Lung (tissue), 12 donors: ENCODE measurements around the gene PHYHIPL. TPM values are rescaled to one million over a fixed set of nuclear protein-coding genes. Genes with fewer than 3 reads are reported as not detected.

Source experiments
- ATAC-seq: fragments of 200-7000 bp; cut with Tn5 transposase; one replicate; pipeline ENCODE4 v1.9.1; 2020; ENCODE audit warnings: moderate number of reproducible peaks; ENCODE audit not compliant: insufficient read depth, low FRiP score
- DNase-seq, 3 donors: peaks; one replicate each; pipeline ENCODE4 v3.0.0-alpha.2; 2013 to 2017
- H3K27ac ChIP-seq, 2 donors: one replicate each; pipeline ENCODE4 v1.5.1; 2013; ENCODE audit warnings: mild to moderate bottlenecking in 2 of 2, moderate library complexity in 2 of 2, control low read depth in 1 of 2, inconsistent platforms in 1 of 2, low read depth in 1 of 2, low read length in 1 of 2
- H3K27me3 ChIP-seq, 3 donors: one replicate each; pipeline ENCODE4 v1.5.1; 2013; ENCODE audit warnings: low read length in 2 of 3; ENCODE audit not compliant: control insufficient read depth in 3 of 3, insufficient read depth in 3 of 3
- H3K36me3 ChIP-seq, 4 donors: one replicate each; pipeline ENCODE4 v1.5.1; 2013; ENCODE audit warnings: low read length in 4 of 4, mild to moderate bottlenecking in 1 of 4, moderate library complexity in 1 of 4; ENCODE audit not compliant: control insufficient read depth in 4 of 4, insufficient read depth in 4 of 4
- H3K4me1 ChIP-seq, 5 donors: one replicate each; pipeline ENCODE4 v1.5.1; 2013; ENCODE audit warnings: low read length in 5 of 5, mild to moderate bottlenecking in 2 of 5, moderate library complexity in 1 of 5; ENCODE audit not compliant: control insufficient read depth in 5 of 5, insufficient read depth in 5 of 5
- H3K4me3 ChIP-seq: one replicate; pipeline ENCODE4 v1.5.1; 2013; ENCODE audit warnings: mild to moderate bottlenecking, control low read depth, moderate library complexity
- H3K9ac ChIP-seq, 2 donors: one replicate each; pipeline ENCODE4 v1.5.1; 2013; ENCODE audit warnings: low read length in 2 of 2, control low read depth in 1 of 2; ENCODE audit not compliant: insufficient read depth in 1 of 2
- H3K9me3 ChIP-seq, 4 donors: one replicate each; pipeline ENCODE4 v1.5.1; 2013; ENCODE audit warnings: low read length in 3 of 4, mild to moderate bottlenecking in 1 of 4, moderate library complexity in 1 of 4; ENCODE audit not compliant: control insufficient read depth in 4 of 4, insufficient read depth in 3 of 4
- WGBS, 2 donors: extraction: QIAGEN DNeasy Blood & Tissue Kit; methylation state at CpG; one replicate each; pipeline ENCODE4 v1.1.7; 2013; 5-methylcytosine and 5-hydroxymethylcytosine counted together
- polyA plus RNA-seq, 2 donors: library from polyadenylated mRNA; stranded (reverse); fragments of 200-250 nt; gene quantifications; one replicate each; pipeline ENCODE4 v1.2.1, GENCODE V29; 2013
- total RNA-seq, 2 donors: library from RNA; depleted of rRNA in 1 of 2; stranded (reverse); fragments of >200 nt in 1 of 2; gene quantifications; one replicate each; pipeline ENCODE4 v1.2.1, GENCODE V29; 2014 to 2021
- TF ChIP-seq, protein P1 (sequence below): IDR thresholded peaks from 2 replicates; pipeline ENCODE4 v1.5.1; 2012; ENCODE audit warnings: mild to moderate bottlenecking; ENCODE audit errors: control extremely low read depth, extremely low read depth
- donor health status: control.
- donor health status: control.
- donor health status: Bipolar disorder and iron deficiency.
- donor health status: healthy.
- donor health status: DM: yes; HTN: yes; CAD: no.

Gene PHYHIPL
- total and polyA plus RNA-seq, 4 donors, result 0.02 to 0.25 (median 0.08) TPM

DNA sequence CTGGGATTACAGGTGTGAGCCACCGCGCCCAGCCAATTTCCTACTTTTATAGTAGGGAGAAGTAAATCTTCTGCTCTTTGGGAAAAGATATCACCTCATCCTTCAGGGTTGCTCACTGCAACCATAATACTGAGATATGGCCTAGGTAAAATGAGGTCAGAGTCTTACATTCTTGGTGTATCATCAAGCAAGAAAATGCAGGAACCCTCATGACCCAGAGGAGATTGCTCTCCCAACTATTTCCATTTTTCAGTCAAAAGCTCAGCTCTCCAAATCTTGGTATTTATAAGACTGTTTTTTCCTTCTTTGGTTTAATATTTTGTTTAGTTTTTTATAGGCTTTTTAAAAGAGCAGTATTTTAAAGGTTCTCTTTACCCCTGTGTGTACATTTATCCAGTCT, 20.9 kb upstream of the PHYHIPL start:
- ATAC-seq (no peak), DNase-seq (no peak)
- Histone ChIP-seq H3K27me3 (no peaks in the 10 kb centered on the region), H3K27ac (no peak overlapping the region), H3K9ac (no peak overlapping the region), H3K9me3 (no peaks in the 10 kb centered on the region), H3K4me1 (no peaks in the 10 kb centered on the region), H3K4me3 (no peak overlapping the region), H3K36me3 (no peaks in the 10 kb centered on the region)
- 98% methylated on average over 2 of the region's 2 CpGs for WGBS, 2 donors
- TF ChIP-seq, protein P1, sequence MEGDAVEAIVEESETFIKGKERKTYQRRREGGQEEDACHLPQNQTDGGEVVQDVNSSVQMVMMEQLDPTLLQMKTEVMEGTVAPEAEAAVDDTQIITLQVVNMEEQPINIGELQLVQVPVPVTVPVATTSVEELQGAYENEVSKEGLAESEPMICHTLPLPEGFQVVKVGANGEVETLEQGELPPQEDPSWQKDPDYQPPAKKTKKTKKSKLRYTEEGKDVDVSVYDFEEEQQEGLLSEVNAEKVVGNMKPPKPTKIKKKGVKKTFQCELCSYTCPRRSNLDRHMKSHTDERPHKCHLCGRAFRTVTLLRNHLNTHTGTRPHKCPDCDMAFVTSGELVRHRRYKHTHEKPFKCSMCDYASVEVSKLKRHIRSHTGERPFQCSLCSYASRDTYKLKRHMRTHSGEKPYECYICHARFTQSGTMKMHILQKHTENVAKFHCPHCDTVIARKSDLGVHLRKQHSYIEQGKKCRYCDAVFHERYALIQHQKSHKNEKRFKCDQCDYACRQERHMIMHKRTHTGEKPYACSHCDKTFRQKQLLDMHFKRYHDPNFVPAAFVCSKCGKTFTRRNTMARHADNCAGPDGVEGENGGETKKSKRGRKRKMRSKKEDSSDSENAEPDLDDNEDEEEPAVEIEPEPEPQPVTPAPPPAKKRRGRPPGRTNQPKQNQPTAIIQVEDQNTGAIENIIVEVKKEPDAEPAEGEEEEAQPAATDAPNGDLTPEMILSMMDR, result no peak

DNA sequence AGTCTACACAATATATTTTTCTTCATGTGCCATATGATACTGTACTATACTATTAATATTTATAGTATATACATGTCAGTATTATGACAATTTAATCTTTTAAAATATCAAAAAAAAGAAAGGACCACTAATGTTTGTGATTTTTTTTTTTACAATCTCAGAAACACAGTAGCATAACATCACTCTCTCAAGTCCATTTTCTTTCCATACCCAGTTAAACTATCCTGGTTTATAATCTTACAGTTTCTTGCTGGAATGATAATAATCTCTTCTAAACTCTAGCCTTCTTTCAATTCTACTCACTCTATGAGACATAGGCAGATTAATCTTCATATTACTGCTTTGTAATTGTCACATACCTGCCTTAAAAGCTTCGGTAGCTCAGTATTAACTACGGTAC, 8.9 kb upstream of the PHYHIPL start:
- H3K4me3 ChIP-seq, result no peak overlapping the region
- ATAC-seq (no peak), DNase-seq (no peak)
- H3K36me3 ChIP-seq, result no peaks in the 10 kb centered on the region
- peaks cover 0 to 3% (median 0%) of the 10 kb centered on the region in 3 donors for H3K27me3 ChIP-seq
- H3K27ac ChIP-seq, result no peak overlapping the region
- WGBS, 2 donors, result 94 to 96% methylated on average over 2 of the region's 2 CpGs
- no peaks in the 10 kb centered on the region for H3K4me1 ChIP-seq
- H3K9ac ChIP-seq, result no peak overlapping the region
- TF ChIP-seq, protein P1, result no peak
- peaks cover 0 to 5% (median 0%) of the 10 kb centered on the region in 4 donors for H3K9me3 ChIP-seq

DNA sequence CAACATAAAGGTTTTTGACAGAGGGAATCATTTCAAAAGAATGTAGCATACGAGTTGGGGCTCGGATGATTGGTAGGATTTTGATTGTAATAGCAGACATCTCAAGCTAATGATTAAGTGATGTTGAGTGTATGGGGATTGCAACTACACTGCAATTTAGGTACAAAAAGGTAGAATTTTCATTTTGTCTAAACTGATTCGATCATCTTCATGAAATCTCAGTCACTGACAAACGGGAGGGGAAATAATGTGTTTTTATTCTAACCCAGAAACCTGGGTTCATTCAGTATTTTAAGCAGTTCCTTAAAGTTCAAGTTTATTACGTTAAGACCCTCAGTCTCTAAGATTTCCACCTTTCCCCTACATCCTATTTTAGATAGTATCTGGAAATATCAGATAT, 3.9 kb upstream of the PHYHIPL start:
- ATAC-seq, result no peak
- no peak overlapping the region for H3K9ac ChIP-seq
- no peak overlapping the region for H3K27ac ChIP-seq
- no peaks in the 10 kb centered on the region for H3K36me3 ChIP-seq
- 85 to 90% methylated on average over 5 of the region's 5 CpGs for WGBS, 2 donors
- TF ChIP-seq, protein P1, result no peak
- peaks cover 0 to 5% (median 1%) of the 10 kb centered on the region in 4 donors for H3K9me3 ChIP-seq
- peaks cover 0 to 13% (median 4%) of the 10 kb centered on the region in 5 donors for H3K4me1 ChIP-seq
- H3K27me3 ChIP-seq, result peaks cover 8 to 10% (median 10%) of the 10 kb centered on the region in 3 donors
- H3K4me3 ChIP-seq, result no peak overlapping the region
- no peak for DNase-seq

DNA sequence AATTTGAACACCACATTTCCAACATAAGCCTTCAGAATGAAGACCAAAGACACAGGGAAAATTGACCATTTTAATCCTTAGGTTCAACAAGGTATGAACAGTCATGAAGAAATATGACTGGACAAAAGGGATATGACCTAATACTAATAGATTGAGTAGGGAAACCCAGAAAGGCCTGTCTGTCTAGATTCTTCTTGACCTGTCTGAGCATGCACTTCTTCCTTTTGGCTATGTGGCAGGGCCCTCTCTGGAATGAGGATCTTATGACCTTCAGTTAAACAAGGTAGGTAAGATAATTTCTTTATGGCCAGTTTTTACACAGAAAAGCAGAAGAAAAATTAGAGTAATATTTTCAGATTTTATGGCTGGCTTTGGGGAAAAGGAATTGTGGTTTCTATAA, 3.0 kb upstream of the PHYHIPL start:
- DNase-seq (no peak), ATAC-seq (no peak)
- H3K9ac ChIP-seq, result no peak overlapping the region
- H3K4me3 ChIP-seq, result no peak overlapping the region
- TF ChIP-seq, protein P1, result no peak
- no peaks in the 10 kb centered on the region for H3K36me3 ChIP-seq
- peaks cover 0 to 5% (median 1%) of the 10 kb centered on the region in 4 donors for H3K9me3 ChIP-seq
- H3K27ac ChIP-seq, result no peak overlapping the region
- H3K4me1 ChIP-seq, result peaks cover 0 to 13% (median 4%) of the 10 kb centered on the region in 5 donors
- H3K27me3 ChIP-seq, result peaks cover 8 to 10% (median 10%) of the 10 kb centered on the region in 3 donors
